HG03135 (cell line): ENCODE measurements around the gene RBFOX2.

Source experiments
- ATAC-seq: cut with Tn5 transposase; IDR thresholded peaks from one replicate; pipeline ENCODE4 v1.9.1; 2021; ENCODE audit warnings: mild to moderate bottlenecking, moderate library complexity; ENCODE audit not compliant: unreplicated experiment

RBFOX2 gene

GRCh38 chr22:35904752-35905151 is 123.9 kb downstream of the RBFOX2 start:
- ATAC-seq, result no peak

GRCh38 chr22:35904336-35904692 is 124.3 kb downstream of the RBFOX2 start:
- no peak for ATAC-seq

GRCh38 chr22:35903571-35904335 is 124.9 kb downstream of the RBFOX2 start:
- no peak for ATAC-seq

- ATAC-seq, result no peak
Observed at GRCh38 chr22:35900483-35901168, 128.0 kb downstream of the RBFOX2 start.

- no peak for ATAC-seq
Observed at GRCh38 chr22:35899736-35900135, 128.9 kb downstream of the RBFOX2 start.

GRCh38 chr22:35896111-35896705 is 132.4 kb downstream of the RBFOX2 start:
- no peak for ATAC-seq

- ATAC-seq, result no peak
Observed at GRCh38 chr22:35894937-35895708, 133.5 kb downstream of the RBFOX2 start.

GRCh38 chr22:35894464-35894878 is 134.2 kb downstream of the RBFOX2 start:
- no peak for ATAC-seq

- ATAC-seq, result no peak
Observed at GRCh38 chr22:35893698-35894097, 134.9 kb downstream of the RBFOX2 start.

- no peak for ATAC-seq
Observed at GRCh38 chr22:35892192-35892591, 136.4 kb downstream of the RBFOX2 start.

GRCh38 chr22:35891442-35891841 is 137.2 kb downstream of the RBFOX2 start:
- ATAC-seq, result no peak

GRCh38 chr22:35889071-35889470 is 139.6 kb downstream of the RBFOX2 start:
- ATAC-seq, result no peak

GRCh38 chr22:35888181-35888870 is 140.3 kb downstream of the RBFOX2 start:
- no peak for ATAC-seq

GRCh38 chr22:35887296-35887875 is 141.2 kb downstream of the RBFOX2 start:
- no peak for ATAC-seq

- no peak for ATAC-seq
Observed at GRCh38 chr22:35886309-35886708, 142.3 kb downstream of the RBFOX2 start.

- no peak for ATAC-seq
Observed at GRCh38 chr22:35884529-35884928, 144.1 kb downstream of the RBFOX2 start.

GRCh38 chr22:35883031-35883620 is 145.5 kb downstream of the RBFOX2 start:
- no peak for ATAC-seq

- ATAC-seq, result no peak
Observed at GRCh38 chr22:35882211-35883030, 146.2 kb downstream of the RBFOX2 start.

- no peak for ATAC-seq
Observed at GRCh38 chr22:35879351-35879750, 149.3 kb downstream of the RBFOX2 start.
